Measurements from ENCODE around the gene GPR183.

GPR183 gene

DNA sequence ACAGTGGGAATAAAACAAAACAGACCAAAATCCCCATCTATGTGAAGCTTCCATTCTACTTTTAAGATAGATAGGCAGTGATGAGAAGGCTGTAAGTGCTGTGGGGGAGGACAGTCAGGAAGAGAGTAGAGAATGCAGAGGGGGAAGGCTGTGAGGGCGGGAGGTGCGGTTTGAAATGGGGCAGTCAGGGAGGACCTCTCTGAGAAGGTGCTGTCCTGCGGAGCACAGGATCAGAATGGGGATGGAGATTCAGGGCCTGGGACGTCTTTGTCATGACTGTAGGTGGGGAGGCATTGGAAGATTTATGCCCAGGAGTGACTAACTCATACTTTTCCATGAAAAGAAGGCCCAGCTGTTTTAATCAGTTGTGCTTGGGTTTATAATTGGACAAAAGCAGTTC lies 3.9 kb upstream of the GPR183 start:
- no peak for DNase-seq

DNA sequence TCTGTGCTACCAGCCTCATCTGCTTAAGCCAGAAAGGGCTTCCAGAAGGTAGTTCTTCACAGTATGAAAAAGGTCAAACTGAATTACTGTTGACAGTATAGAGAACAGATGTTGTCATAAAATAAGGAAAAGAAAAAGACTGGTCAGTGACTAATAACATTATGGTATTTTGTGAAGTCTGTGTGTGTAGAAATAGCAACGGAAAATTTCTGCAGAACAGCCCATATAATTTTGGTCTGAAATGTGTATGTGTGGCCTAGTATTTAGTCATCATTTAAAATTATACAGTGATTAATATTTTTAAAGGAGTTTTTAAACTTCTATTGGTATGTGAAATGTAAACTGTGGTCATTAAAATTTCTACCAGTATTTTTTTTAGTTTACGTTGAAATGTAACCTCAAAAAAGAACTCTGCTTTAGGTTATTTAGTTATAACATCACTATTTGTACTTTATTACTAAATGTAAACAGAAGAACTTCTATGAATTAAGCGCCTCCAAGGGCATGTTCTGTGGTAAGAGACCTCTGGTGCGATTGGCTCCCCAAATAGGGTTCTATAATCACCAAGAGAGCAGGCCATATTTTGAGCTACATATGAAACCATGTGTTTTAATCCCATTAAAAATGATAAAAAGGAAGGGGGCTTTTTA lies 3.3 kb upstream of the GPR183 start:
- DNase-seq = no peak

DNA sequence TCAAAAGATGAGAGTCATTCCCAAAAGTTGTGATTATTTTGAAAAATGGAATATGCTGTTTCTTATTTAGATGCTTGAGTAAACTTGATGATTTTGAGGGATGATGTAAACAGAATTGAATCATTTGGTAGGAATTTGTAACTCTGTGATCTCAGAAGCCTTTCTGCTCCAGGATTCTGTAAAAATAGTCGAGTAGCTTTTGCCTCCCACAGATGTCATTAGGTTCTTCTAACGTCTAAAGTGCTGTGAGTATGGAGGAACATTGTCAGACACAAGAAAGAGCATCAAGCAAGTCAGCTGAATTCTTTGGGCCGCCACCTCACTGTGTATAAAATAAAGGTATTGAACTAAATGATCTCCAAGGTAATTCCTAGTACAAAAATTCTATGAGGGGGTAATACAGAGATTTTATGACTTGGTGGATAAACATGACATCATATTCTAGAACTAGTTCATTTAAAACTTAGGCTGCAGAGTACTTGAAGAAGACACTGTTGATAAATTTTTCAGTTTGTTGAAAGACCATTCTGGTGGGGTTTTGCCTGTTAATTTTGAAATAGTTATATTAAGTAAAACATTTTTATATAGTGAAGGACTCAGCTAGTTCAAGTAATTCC lies 1.4 kb upstream of the GPR183 start:
- no peak for DNase-seq

DNA sequence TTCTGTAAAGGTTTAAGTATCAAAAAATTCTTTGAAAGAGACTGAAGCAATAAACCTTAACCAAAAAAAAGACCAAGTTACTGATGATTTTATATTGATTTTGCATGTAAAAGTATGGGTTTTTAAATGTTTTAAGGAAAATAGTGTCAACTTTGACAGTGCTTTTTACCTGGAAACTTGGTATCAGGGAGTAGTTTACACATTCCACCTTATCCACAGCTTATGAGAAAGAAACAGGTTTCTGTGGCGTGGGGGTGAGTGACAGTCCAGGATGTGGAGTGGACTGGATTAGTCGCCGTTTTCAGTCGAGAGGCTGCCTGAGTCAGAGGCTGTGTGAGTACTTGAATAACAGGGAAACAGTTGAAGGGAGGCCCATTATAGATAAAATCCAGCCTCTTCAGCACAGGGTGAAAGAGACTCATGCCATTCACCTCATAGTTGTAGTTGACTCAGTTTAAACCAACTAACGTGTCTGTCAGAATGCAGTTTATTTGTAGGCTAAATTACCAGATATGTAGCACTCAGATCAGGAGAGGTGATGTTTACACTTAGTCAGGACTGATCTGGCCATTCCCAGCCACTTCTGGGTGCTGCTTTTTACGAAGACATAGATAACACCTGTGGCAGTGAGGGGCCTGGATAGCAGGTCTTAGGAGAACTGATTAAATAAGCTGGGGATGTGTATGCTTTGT lies 595 bp upstream of the GPR183 start:
- DNase-seq = no peak

DNA sequence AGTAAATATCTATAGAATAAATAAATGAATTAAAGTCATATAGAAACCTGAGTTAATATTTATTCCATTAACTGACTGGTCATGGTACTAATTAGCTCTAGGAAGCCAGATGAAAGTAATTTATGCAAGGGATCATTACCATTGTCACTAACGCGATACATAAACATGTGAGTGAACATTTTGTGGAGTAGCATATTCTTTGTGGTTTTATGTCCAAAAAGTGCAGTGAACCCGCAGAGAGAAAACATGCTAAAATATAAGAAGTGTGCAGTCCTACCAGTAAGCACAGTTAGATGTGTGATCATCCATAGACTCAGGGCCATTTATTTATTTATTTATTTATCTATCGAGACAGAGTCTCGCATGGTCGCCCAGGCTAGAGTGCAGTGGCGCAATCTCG lies 1.6 kb downstream of the GPR183 start:
- no peak for DNase-seq

DNA sequence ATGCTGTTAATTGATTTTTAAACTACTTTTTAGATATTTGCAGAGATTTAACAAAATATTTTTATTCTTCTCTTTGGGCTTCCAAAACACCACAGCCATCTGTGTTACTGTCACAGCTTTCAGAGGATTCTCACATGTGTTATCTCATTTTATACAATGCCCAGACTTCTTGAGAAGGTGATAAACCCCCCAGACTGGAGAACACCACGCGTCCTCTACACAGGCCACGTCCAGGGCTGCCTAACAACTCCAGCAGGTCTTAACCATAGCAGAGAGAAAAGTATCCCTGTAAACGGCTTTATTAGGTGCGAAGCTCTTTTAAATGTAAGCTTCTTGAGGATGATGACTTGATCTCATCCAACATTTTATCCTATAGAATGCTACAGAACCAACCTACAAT lies 2.0 kb downstream of the GPR183 start:
- DNase-seq = no peak

DNA sequence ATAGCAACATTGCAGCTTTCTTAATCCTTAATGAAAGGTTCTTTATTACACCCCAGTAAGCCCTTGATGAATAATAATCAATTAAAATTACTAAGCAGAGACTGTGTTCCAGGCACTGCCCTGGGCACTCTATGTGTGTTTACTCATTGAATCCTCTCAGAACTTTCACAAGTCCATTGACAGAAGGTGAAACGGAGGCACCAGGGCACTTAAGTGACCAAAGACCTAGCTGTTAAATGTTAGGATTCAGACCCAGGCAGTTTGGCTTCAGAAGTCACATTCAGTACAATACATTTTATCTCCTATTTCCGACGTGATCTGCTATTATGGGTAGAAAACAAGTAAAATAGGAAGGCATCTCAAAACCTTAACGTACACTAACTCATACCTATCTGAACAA lies 2.7 kb downstream of the GPR183 start:
- DNase-seq = no peak

DNA sequence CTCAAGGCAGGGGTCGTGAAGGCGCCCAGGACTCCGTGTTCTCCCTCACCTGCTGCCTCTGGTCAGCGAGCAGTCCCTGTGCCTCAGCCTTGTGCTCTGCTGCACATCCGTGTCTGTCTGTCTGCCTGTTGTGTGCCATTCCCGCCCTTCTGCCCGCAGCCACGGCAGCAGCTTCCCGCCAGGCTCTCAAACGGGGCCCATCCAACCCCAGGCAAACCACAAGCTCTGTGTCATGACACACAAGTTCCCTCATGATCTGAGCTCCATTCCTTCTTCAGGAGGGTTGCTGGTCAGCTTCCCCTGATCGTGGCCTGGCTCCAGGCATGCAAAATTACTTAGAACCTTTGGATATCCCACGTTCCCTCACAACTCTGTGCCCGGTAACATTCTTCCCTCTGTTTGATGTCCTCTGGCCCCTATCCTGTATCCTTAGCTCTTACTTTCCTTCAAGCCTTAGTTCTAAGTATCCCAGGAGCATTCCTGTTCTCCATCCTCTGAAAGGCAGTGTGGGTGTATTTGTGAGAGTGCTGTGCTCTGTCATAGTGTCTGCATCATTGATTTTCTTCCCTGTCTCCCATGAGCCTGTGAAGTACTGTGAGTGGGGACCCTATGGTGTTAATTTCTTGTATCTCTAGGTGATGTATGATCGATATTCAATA lies 3.2 kb downstream of the GPR183 start:
- peak; percentile 60 for DNase-seq

DNA sequence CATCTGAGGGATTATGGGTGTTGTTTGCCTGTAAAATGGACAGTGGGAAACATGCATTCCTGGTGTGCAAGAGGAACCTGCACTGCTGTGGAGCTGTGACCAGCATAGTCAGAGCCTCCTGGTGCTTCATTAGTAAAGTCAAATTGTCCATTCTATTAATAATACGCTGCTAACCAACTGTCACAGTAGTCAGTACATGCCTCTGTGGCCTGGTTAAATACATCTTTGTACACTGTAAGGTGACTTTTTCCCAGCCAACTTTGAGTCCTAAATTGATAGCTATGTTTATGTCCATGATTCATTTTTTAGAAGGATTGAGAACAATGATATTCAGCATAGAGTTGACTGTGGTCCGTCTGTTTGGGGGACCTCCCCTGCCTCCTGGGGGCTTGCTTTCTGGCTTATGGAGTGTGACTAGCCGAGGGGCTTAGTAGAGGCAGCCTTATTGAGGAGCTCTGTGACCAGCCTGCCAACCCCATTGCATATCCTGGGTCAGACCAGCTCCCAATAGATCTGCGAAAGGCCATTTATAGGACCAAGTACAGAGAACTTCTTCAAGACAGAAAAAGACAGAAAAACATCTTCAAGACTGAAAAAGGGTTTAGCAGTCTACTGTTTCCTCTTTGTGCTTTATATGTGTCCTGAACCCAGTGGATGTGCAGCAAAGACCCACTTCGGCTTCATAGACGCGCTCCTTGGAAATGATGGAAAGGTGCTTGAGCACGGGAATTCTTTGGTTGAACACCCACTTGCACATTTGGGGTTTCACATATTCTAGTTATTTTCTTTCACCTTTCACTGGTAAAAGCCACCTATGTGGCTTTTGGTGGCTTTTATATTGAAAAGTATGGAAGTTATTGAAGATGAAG lies 4.3 kb downstream of the GPR183 start:
- no peak for DNase-seq

DNA sequence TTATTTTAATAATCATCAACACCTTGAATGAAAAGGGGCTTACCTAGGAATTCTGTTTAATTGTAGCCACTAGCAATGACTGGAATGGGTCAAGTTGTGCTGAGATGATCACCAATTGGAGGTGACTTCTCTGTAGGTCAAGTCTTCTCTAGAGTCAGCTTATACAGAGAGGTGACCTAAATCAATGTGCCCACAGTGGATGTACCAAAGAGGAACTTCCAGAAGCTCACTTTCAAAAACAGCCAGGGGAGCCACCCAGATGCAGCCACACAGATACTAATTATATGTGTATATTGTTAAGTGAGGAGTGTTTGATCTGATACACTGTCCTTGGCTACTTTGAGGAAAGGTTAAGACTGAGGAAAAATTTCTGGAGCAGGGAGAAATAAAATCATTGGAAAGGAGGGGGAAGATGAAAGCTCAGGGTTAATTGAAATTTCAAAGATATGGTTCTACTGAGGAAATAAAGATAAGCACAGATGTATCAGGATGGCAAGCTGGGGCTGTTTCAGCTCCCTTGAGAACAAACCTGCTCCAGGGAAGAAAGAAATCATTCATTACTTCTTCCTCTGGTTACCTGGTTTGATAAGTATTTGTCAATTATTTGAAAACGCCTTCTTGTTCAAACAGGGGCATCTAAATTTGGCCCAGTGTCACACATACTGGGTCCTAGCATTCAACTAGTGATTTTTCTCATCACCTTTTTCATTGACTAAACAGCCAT lies 5.1 kb downstream of the GPR183 start:
- no peak for DNase-seq

DNA sequence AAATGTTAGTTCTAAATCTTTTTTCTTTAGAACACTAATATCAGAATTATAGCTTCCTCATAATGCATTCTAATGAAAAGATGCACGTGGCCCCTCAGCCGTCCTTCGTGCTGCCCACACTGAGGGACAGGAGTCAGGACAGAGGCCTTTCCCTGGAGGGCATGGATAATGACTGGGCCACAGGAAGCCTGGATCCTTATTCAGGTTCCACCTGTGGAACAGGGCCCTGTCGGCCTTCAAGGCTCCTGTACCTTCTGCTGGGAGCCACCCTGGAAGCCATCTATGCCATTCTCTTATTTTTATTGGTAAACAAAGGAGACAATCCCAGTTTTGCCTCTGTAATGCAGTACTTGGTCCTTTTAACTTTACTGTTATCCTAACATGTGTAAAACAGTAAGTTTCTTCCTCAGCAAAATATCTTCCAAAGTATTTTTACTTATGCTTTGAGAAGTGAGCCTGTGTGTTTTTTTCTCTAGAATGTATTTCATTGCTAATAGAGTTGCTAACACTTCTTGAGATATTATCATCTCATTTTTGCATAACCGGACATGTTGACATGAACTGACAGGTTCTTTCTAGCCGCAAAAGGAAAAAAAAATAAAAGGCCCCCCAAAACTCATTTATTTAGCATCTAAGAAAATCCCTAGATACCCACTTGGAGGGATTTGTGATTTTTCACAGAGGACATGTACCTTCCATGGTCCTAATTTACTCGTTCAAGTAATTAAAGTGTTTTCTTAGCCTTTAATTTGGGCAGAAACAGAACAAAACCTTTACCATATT lies 6.0 kb downstream of the GPR183 start:
- DNase-seq = no peak

DNA sequence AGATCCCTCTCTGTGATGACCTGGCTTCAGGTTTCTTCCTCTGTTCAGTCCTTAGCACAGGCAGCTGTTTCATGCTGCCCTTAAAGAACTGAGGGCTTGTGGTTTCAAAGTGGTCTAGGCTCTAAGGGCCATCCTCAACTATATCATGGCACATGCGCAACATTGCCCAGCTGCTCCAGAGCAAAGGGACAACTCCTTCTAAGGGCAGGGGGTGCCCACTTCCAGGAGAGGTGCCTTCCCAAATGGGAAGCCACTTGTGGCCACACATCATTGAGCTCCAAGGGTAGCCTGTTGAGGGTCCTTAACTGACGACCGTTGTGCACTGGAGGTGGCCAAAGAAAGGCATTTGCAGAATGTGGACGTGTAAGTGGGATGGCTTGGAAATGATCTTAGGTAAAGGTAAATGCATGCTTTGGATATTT lies 7.3 kb downstream of the GPR183 start:
- no peak for DNase-seq

DNA sequence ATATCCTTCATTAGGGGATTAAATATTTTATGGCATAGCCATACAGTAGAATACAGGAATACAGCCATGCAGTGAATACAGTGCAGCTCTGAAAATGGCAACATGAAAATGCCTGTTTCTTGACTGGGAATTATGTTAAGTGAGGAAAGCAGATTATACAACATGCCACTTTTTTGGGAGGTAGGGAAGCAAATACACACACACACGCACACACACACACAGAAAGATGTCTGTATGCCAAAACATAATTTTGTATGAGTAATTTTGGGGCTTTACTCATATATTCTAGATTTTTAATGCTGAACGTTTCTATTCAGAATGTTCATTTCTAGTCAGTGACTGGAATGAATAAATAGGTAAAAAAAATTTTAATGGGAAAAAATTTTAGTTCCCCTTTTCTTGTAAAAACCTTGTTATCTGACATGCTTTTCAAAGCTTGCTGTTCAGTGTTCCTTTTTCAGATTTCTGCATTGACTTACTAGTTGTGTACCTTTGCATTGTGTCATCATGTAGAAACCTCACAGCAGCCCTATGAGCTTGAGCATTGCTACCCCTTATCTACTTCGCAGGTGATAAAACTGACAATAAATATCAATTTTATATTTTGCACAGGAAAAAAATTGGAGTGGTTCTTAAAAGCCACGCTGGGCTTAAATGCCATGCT lies 7.8 kb downstream of the GPR183 start:
- DNase-seq = no peak

DNA sequence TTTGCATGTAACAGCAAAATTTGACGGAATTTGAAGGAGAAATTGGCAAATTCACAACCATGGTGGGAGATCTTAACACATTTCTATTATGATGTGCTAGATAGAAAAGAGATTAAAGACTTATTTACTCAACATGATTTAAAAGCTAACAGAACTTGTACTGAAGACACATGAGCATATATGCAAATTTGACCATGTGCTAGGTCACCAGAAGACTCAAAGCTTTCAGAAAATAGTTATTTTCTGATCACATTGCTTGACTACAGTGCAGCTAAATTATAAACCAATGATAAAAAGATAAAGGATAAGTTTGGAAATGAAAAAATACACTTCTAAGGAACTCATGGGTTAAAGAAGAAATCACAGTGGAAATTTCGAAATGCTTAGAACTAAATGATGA lies 9.1 kb downstream of the GPR183 start:
- DNase-seq = no peak

DNA sequence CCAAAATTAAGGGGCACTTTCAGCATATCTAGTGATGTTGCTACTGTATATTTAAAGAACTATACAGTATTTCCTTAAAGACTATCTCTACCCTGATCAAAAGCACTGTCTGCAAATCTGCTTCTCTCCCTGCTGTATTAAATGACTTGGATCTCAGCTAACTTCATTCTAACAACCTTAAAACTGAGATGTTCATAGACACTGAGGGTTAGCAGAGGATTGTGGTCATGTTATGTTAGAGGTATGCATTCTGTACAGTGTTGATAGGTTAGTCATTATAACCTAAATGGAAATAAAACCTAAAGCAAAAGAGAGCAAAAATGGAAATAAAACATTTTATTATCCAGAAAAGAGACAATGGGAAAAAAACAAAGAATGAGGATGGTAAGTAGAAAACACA lies 9.9 kb downstream of the GPR183 start:
- no peak for DNase-seq

DNA sequence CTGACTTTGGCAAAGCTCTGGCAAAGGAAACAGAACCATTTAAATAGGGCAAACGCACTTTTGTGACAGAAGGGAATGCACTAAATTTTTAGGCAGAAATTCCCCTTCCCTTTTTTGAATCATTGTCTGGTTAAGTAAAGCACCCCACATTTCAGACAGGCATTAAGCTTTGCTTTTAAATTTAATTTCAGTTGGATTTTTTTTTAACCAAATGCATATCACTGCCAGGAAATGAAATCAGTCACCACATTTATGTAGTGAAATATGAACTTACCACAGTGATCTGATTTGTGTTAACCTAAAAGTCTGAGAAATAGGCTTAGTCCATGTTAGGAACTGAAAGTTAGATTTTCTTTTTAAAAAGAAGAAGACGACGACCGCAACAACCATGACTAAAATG lies 10.8 kb downstream of the GPR183 start:
- DNase-seq = peak; percentile 62

DNA sequence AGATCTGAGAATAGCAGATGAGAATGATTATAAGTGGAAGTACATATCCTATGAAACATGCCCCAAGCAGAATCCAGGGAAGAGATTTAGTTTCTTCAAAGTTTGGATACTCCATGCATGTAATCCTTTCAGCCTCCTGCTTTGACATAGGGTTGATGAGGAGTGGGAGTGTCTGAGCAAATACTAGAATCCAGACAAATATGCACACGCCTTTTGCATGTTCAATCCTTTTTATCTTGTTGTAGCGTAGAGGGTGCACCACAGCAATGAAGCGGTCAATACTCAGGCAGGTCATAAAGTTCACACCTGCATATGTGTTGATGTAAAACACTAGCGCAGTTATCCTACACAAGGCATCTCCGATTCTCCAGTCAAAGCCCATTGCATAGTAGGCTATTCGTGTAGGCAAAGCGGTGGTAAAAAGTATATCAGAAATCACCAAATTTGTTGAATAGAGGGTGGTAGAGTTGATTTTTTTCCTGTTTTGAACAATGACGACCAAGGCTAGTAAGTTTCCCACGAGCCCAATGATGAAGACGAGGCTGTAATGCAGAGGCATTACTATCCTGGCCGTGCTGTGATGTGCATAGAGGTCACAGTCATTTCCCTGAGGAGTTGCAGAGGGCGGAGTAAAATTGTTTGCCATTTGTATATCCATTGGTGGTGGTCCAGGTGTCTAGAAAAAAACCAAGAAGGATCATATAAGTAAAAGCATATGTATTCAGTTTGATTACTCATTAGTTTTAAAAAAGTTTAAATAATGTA lies 11.5 kb downstream of the GPR183 start:
- no peak for DNase-seq

DNA sequence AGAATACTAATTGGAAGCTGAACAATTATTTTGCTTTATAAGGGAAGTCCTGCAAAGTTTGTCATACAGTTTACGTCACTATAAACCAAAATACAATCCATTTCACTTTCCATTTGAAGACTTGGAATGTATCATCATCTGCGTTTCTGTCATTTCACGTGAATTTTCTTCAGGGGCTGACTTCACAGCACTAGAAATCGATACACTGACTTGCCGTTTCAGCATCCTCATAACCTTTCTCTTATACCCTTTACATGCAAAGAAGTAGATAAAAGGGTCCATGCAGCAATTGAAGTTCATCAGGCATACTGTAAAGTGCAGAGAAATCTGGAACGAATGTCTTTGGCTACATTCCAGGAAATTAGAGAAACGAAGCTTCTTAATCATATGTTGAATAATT lies 12.2 kb downstream of the GPR183 start:
- no peak for DNase-seq

DNA sequence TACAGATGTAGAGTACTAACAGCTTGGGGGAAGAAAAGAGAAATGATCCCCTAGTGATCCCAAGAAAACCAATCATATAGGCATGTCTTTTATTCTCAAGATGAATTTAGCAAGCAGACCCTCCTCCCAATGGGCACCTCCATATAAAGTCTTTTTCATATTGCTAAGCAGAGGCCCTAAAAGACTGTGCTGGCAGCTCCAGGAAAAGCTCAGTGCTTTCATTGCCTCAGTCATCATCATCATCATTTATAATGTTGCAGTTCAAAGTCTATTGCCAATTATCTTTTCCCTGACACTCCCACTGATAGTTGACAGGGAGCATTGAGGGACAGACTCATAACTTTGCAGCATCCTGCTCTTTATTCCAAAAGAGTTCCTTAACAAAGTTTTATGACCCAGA lies 13.0 kb downstream of the GPR183 start:
- DNase-seq = no peak

DNA sequence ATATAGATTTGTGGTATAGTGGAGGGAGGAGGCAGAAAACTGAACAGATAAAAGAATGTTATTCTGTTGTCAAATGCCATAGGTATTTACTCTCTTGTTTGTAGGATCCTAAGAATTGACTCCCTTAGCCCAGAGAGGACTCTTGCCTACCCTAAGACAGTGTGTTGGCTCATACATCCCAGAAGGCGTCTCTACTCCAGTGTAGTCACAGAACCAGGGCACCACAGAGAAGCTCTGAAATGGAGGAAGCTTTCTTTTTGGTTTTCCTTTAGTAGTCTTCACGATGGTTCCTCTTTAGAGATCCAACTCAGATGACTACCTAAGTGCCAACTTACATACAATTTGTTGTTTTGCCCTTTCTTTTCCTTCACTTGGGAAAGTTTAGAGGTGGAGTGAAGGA lies 14.0 kb downstream of the GPR183 start:
- DNase-seq = no peak
